ENCODE results near the gene ATL2. TPM values are rescaled to one million over a fixed set of nuclear protein-coding genes. Genes with fewer than 3 reads are reported as not detected.

ATL2 gene
- total RNA-seq, 4 donors from 2014 or later: 206 to 329 (median 253) TPM

GRCh38 chr2:38409156-38410102 lies 32.4 kb upstream of the ATL2 start:
- H3K36me3 ChIP-seq: no peaks in the 10 kb centered on the region
- peak overlapping the region; percentile 41 to 77 (median 72) for H3K27ac ChIP-seq
- H3K4me3 ChIP-seq: no peak overlapping the region
- WGBS, 2 donors (ENCODE audit: low coverage in 1 of 2): 12 to 14% methylated on average over 1 to 2 of the region's 2 CpGs
- TF ChIP-seq EP300 (IDR thresholded peaks at IDR 0.05) (no peak), POLR2AphosphoS5 (IDR thresholded peaks at IDR 0.05) (no peak), CTCF (IDR thresholded peaks at IDR 0.05) (no peak), POLR2A (IDR thresholded peaks at IDR 0.05) (no peak)
- peaks cover 9 to 48% (median 12%) of the 10 kb centered on the region in 3 donors for H3K4me1 ChIP-seq
- ATAC-seq: peak; percentile 77
- no peaks in the 10 kb centered on the region for H3K27me3 ChIP-seq
- peaks cover 0 to 8% (median 3%) of the 10 kb centered on the region in 3 donors for H3K9me3 ChIP-seq

- 41 to 61% methylated on average over 3 of the region's 4 CpGs for WGBS, 2 donors (ENCODE audit: low coverage in 1 of 2)
- Histone ChIP-seq H3K9me3 (peaks cover 0 to 2% (median 0%) of the 10 kb centered on the region in 3 donors), H3K4me1 (peaks cover 9 to 48% (median 12%) of the 10 kb centered on the region in 3 donors), H3K4me3 (no peak overlapping the region), H3K27me3 (no peaks in the 10 kb centered on the region), H3K27ac (peak overlapping the region in 3 of 4 donors; percentile 45 to 69 (median 68)), H3K36me3 (no peaks in the 10 kb centered on the region)
- peak; percentile 81 for ATAC-seq
- TF ChIP-seq POLR2A (IDR thresholded peaks at IDR 0.05) (no peak), POLR2AphosphoS5 (IDR thresholded peaks at IDR 0.05) (no peak), CTCF (IDR thresholded peaks at IDR 0.05) (no peak), EP300 (IDR thresholded peaks at IDR 0.05) (no peak)
Measured at GRCh38 chr2:38407111-38407682, 30.1 kb upstream of the ATL2 start.

GRCh38 chr2:38406597-38407110 lies 29.6 kb upstream of the ATL2 start:
- 83% methylated on average over 1 to 3 of the region's 8 CpGs for WGBS, 2 donors (ENCODE audit: low coverage in 1 of 2)
- TF ChIP-seq POLR2AphosphoS5 (IDR thresholded peaks at IDR 0.05) (no peak), EP300 (IDR thresholded peaks at IDR 0.05) (no peak), CTCF (IDR thresholded peaks at IDR 0.05) (no peak), POLR2A (IDR thresholded peaks at IDR 0.05) (no peak)
- Histone ChIP-seq H3K36me3 (no peaks in the 10 kb centered on the region), H3K4me1 (peaks cover 9 to 48% (median 12%) of the 10 kb centered on the region in 3 donors), H3K27ac (peak overlapping the region in 3 of 4 donors; percentile 45 to 69 (median 68)), H3K9me3 (no peaks in the 10 kb centered on the region), H3K4me3 (no peak overlapping the region), H3K27me3 (no peaks in the 10 kb centered on the region)
- no peak for ATAC-seq

GRCh38 chr2:38405917-38406596 lies 29.0 kb upstream of the ATL2 start:
- TF ChIP-seq POLR2A (IDR thresholded peaks at IDR 0.05): no peak
- no peak for TF ChIP-seq EP300 (IDR thresholded peaks at IDR 0.05)
- TF ChIP-seq POLR2AphosphoS5 (IDR thresholded peaks at IDR 0.05): no peak
- TF ChIP-seq CTCF (IDR thresholded peaks at IDR 0.05): no peak
- ATAC-seq: no peak
- WGBS, 2 donors (ENCODE audit: low coverage in 1 of 2): 62 to 85% methylated on average over 5 to 8 of the region's 9 CpGs
- H3K4me3 ChIP-seq: no peak overlapping the region
- no peaks in the 10 kb centered on the region for H3K36me3 ChIP-seq
- H3K4me1 ChIP-seq: peaks cover 9 to 48% (median 12%) of the 10 kb centered on the region in 3 donors
- peak overlapping the region in 3 of 4 donors; percentile 45 to 69 (median 68) for H3K27ac ChIP-seq
- H3K9me3 ChIP-seq: no peaks in the 10 kb centered on the region
- no peaks in the 10 kb centered on the region for H3K27me3 ChIP-seq

All from gastroesophageal sphincter (tissue), 4 donors.